Endothelial cell of umbilical vein (primary cell): Measurements from ENCODE around the gene TUBGCP2. TPM values are rescaled to one million over a fixed set of nuclear protein-coding genes. Genes with fewer than 3 reads are reported as not detected.

Experiments used
- BruUV-seq: library from RNA; stranded (reverse); fragments of 400-500 nt; replicated peaks from 2 replicates; lab custom pipeline; 2021; lab: Mats Ljungman, UMichigan
- CTCF ChIA-PET: fragments of 300-600, 350-600 bp; sonication (Branson Sonifier 250); formaldehyde crosslinking; loops from one replicate; lab custom pipeline; 2021; ENCODE audit warnings: antibody characterized with exemption, inconsistent platforms; lab: Charles Lee
- POLR2A ChIA-PET: fragments of 300-600, 350-600 bp; sonication (Branson Sonifier 250); formaldehyde crosslinking; loops from one replicate; lab custom pipeline; 2021; ENCODE audit warnings: antibody characterized with exemption, inconsistent platforms; lab: Charles Lee
- DNase-seq: peaks from one replicate; pipeline ENCODE4 v3.0.0-alpha.2; 2011; ENCODE audit warnings: low read depth, low spot score
- FAIRE-seq: peaks from 2 replicates; lab custom pipeline; 2011; peaks lifted over from hg19 to GRCh38; lab: Jason Lieb, UNC
- H2AFZ ChIP-seq: 2 replicates; pipeline ENCODE4 v1.6.0; 2012; ENCODE audit warnings: low read depth, low read length, control low read depth, inconsistent platforms
- H3K27ac ChIP-seq: 2 replicates; pipeline ENCODE4 v1.5.1; 2011; ENCODE audit warnings: low read depth, mild to moderate bottlenecking, control low read depth, low read length, moderate library complexity; ENCODE audit not compliant: insufficient read depth
- H3K27me3 ChIP-seq, 2 experiments: 2 replicates each; pipeline versions ENCODE4 v1.6.0 to v1.6.1; 2011; ENCODE audit warnings: low read length in 2 of 2, mixed read lengths in 1 of 2; ENCODE audit not compliant: control insufficient read depth in 2 of 2, insufficient read depth in 2 of 2
- H3K36me3 ChIP-seq, 2 experiments: 2 replicates in 1 of 2; 3 replicates in 1 of 2; pipeline ENCODE4 v1.5.1; 2011; ENCODE audit warnings: low read length in 2 of 2, mild to moderate bottlenecking in 1 of 2, moderate library complexity in 1 of 2; ENCODE audit not compliant: control insufficient read depth in 2 of 2, insufficient read depth in 2 of 2; ENCODE audit errors: extremely low read depth in 1 of 2
- H3K4me1 ChIP-seq: 3 replicates; pipeline ENCODE4 v1.5.1; 2011; ENCODE audit warnings: mild to moderate bottlenecking, low read length; ENCODE audit not compliant: control insufficient read depth, insufficient read depth; ENCODE audit errors: extremely low read depth
- H3K4me2 ChIP-seq: 2 replicates; pipeline ENCODE4 v1.6.1; 2011; ENCODE audit warnings: low read length, control low read depth, mixed read lengths; ENCODE audit not compliant: insufficient read depth
- H3K4me3 ChIP-seq, 3 experiments: fragments of 200-600 bp in 1 of 3; sonication (generic), shearing (Covaris generic) in 1 of 3; replicated peaks in 1 of 3; 2 replicates each; pipeline ENCODE4 v1.5.1; 2011 to 2016; ENCODE audit warnings: control low read depth in 3 of 3, low read length in 3 of 3, mild to moderate bottlenecking in 2 of 3, inconsistent platforms in 1 of 3, low read depth in 1 of 3, moderate library complexity in 1 of 3; ENCODE audit not compliant: insufficient read depth in 1 of 3
- H3K79me2 ChIP-seq: 2 replicates; pipeline ENCODE4 v1.6.0; 2012; ENCODE audit warnings: low read length, inconsistent platforms; ENCODE audit not compliant: control insufficient read depth, insufficient read depth
- H3K9ac ChIP-seq: replicated peaks from 2 replicates; pipeline ENCODE3; 2011; ENCODE audit warnings: low read length, control low read depth; ENCODE audit not compliant: insufficient read depth; ENCODE audit errors: extremely low read depth
- H3K9me1 ChIP-seq: replicated peaks from 3 replicates; pipeline ENCODE4 v1.6.0; 2011; ENCODE audit warnings: mild to moderate bottlenecking, low read length; ENCODE audit not compliant: control insufficient read depth, insufficient read depth; ENCODE audit errors: extremely low read depth
- H3K9me3 ChIP-seq: replicated peaks from 2 replicates; pipeline ENCODE4 v1.5.1; 2012; ENCODE audit warnings: low read length, inconsistent platforms; ENCODE audit not compliant: control insufficient read depth, insufficient read depth
- H4K20me1 ChIP-seq: replicated peaks from 2 replicates; pipeline ENCODE3; 2011; ENCODE audit warnings: mild to moderate bottlenecking, low read length; ENCODE audit not compliant: control insufficient read depth, insufficient read depth; ENCODE audit errors: extremely low read depth
- EZH2 ChIP-seq: IDR thresholded peaks from 2 replicates; pipeline ENCODE4 v1.6.1; 2012; ENCODE audit warnings: borderline replicate concordance, low read depth, mild to moderate bottlenecking, moderate library complexity, low read length, inconsistent platforms; ENCODE audit not compliant: severe bottlenecking
- FOS ChIP-seq: IDR thresholded peaks from 2 replicates; pipeline ENCODE4 v1.6.1; 2011; ENCODE audit warnings: mild to moderate bottlenecking, low read length, moderate library complexity, borderline replicate concordance; ENCODE audit not compliant: insufficient read depth
- GATA2 ChIP-seq: IDR thresholded peaks from 2 replicates; pipeline ENCODE4 v1.7.0; 2011; ENCODE audit warnings: low read depth, mild to moderate bottlenecking, moderate library complexity, mixed read lengths, low read length; ENCODE audit not compliant: insufficient read length, insufficient read depth
- JUN ChIP-seq: IDR thresholded peaks from 2 replicates; pipeline ENCODE4 v1.6.1; 2011; ENCODE audit warnings: borderline replicate concordance, low read depth; ENCODE audit not compliant: insufficient read length, insufficient read depth
- MYC ChIP-seq: IDR thresholded peaks from one replicate; pipeline ENCODE4 v1.6.1; 2011; ENCODE audit warnings: mild to moderate bottlenecking, low read depth, low read length
- POLR2A ChIP-seq: IDR thresholded peaks from 2 replicates; pipeline ENCODE4 v1.6.1; 2012; ENCODE audit warnings: low read depth, mild to moderate bottlenecking, control low read depth, low read length
- POLR2AphosphoS5 ChIP-seq: IDR thresholded peaks from 2 replicates; pipeline ENCODE4 v1.6.1; 2012; ENCODE audit warnings: low read depth, mild to moderate bottlenecking, control low read depth, low read length, moderate library complexity; ENCODE audit not compliant: insufficient read depth
- dilution Hi-C: fragments of 300-500 bp; cut with MboI; formaldehyde crosslinking; loops from one replicate; pipeline ENCODE4 v1.15.0; 2019; ENCODE audit warnings: low sequenced_read_pairs; ENCODE audit not compliant: extremely low pct_ligation_motif_present
- intact Hi-C: fragments of 100-400 bp; cut with micrococcal nuclease; formaldehyde crosslinking; loops from one replicate; pipeline ENCODE4 v1.10.0; 2022
- polyA plus RNA-seq, 4 experiments: library from polyadenylated mRNA; depleted of rRNA in 3 of 4; stranded (reverse) in 3 of 4; unstranded in 1 of 4; fragments of >200 nt; gene quantifications; 2 replicates each; pipeline versions ENCODE4 v1.2.1 to v1.2.3, GENCODE V29; 2011 to 2012; ENCODE audit warnings: missing spikeins in 1 of 4
- total RNA-seq: library from RNA; stranded (reverse); gene quantifications from 2 replicates; pipeline ENCODE4 v1.2.3, GENCODE V29; 2021
- TF ChIP-seq, protein P1 (sequence below): IDR thresholded peaks from 2 replicates; pipeline ENCODE4 v1.6.1; 2011; ENCODE audit not compliant: insufficient read depth, insufficient read length
- TF ChIP-seq, protein P2 (sequence below), 2 donors: IDR thresholded peaks; 1 replicate in 1 of 2; 2 replicates in 1 of 2; pipeline ENCODE4 v1.5.1; 2011; ENCODE audit warnings: low read length in 2 of 2, mild to moderate bottlenecking in 2 of 2, moderate library complexity in 2 of 2, control low read depth in 1 of 2, inconsistent platforms in 1 of 2, low read depth in 1 of 2; ENCODE audit not compliant: insufficient read depth in 1 of 2; ENCODE audit errors: extremely low read depth in 1 of 2

Gene TUBGCP2
- total and polyA plus RNA-seq, 2 donors (not counting 3 experiments of a cell fraction or from before 2014, with no cell fraction given), result 37.1 to 53.1 TPM

DNA sequence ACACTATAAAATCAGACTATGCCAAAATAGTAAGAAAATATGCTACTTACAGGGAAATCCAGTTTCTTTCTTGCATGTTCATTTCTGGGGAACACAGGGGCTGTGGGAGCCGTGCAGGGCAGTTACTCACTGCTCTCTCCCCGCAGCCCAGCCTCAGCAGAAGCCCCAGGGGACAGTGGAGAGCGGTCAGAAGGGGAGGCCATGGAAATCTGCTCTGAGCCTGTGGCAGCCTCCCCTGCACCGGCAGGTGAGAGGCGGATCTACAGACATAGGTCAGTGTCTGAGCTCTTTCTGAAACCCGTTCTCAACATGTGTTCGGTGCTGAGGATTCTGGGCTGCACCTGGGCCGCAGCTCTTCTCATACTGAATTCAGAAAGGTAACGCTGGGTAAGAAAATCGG, 2.9 kb upstream of the TUBGCP2 start:
- H3K4me1 ChIP-seq, result peaks cover 7% of the 10 kb centered on the region
- no peak for FAIRE-seq
- H3K79me2 ChIP-seq, result peaks cover 17% of the 10 kb centered on the region
- H2AFZ ChIP-seq, result no peak overlapping the region
- H3K9ac ChIP-seq, result no peak overlapping the region
- no peaks in the 10 kb centered on the region for H4K20me1 ChIP-seq
- H3K27ac ChIP-seq, result no peak overlapping the region
- H3K4me2 ChIP-seq, result no peak overlapping the region
- BruUV-seq, result no TSS peak
- H3K27me3 ChIP-seq, result no peaks in the 10 kb centered on the region
- no peak for TF ChIP-seq MYC
- no peak for TF ChIP-seq EZH2
- no peak for TF ChIP-seq POLR2AphosphoS5
- TF ChIP-seq JUN, result no peak
- no peak for TF ChIP-seq POLR2A
- TF ChIP-seq, protein P1, sequence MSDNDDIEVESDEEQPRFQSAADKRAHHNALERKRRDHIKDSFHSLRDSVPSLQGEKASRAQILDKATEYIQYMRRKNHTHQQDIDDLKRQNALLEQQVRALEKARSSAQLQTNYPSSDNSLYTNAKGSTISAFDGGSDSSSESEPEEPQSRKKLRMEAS, result no peak
- TF ChIP-seq, protein P2, sequence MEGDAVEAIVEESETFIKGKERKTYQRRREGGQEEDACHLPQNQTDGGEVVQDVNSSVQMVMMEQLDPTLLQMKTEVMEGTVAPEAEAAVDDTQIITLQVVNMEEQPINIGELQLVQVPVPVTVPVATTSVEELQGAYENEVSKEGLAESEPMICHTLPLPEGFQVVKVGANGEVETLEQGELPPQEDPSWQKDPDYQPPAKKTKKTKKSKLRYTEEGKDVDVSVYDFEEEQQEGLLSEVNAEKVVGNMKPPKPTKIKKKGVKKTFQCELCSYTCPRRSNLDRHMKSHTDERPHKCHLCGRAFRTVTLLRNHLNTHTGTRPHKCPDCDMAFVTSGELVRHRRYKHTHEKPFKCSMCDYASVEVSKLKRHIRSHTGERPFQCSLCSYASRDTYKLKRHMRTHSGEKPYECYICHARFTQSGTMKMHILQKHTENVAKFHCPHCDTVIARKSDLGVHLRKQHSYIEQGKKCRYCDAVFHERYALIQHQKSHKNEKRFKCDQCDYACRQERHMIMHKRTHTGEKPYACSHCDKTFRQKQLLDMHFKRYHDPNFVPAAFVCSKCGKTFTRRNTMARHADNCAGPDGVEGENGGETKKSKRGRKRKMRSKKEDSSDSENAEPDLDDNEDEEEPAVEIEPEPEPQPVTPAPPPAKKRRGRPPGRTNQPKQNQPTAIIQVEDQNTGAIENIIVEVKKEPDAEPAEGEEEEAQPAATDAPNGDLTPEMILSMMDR (IDR thresholded peaks at IDR 0.05; ENCODE audit: extremely low read depth in 1 of 2, insufficient read depth in 1 of 2, low read depth in 1 of 2, low read length in 2 of 2), result no peak
- no peak for TF ChIP-seq GATA2
- no peak for TF ChIP-seq FOS
- POLR2A ChIA-PET, result no interaction called here
- H3K9me3 ChIP-seq, result no peaks in the 10 kb centered on the region
- CTCF ChIA-PET, result interaction anchor here (1.3 kb wide), 1 partner anchor 18 kb away, joined by 4 read pairs; no protein-coding TSS in a partner anchor
- H3K4me3 ChIP-seq, result no peak overlapping the region
- peaks cover 3 to 5% of the 10 kb centered on the region in 2 experiments for H3K36me3 ChIP-seq
- H3K9me1 ChIP-seq, result no peaks in the 10 kb centered on the region
- intact Hi-C loops, result no loop called here
- dilution Hi-C loops, result no loop called here
- DNase-seq, result no peak
